Cardiac fibroblast (primary cell): Measurements from ENCODE around the gene GRID2.

Experiments
- DNase-seq, 2 donors: peaks; one replicate each; pipeline versions ENCODE4 v3.0.0 to v3.0.0-alpha.2; 2010; ENCODE audit warnings: low read depth in 2 of 2
- H3K4me3 ChIP-seq, 2 donors: replicated peaks in 1 of 2; 1 replicate in 1 of 2; 2 replicates in 1 of 2; pipeline ENCODE4 v1.5.1; 2011; ENCODE audit warnings: low read depth in 2 of 2, low read length in 2 of 2, mild to moderate bottlenecking in 2 of 2, moderate library complexity in 1 of 2
- CTCF ChIP-seq: IDR thresholded peaks from one replicate; pipeline ENCODE4 v1.5.1; 2011; ENCODE audit warnings: low read depth, mild to moderate bottlenecking, low read length, inconsistent platforms

GRID2 gene

GRCh38 chr4:92969650-92970379, 666.0 kb downstream of the GRID2 start:
- H3K4me3 ChIP-seq: no peak overlapping the region
- peak; percentile 86 to 87 for DNase-seq
- TF ChIP-seq CTCF: no peak

DNA sequence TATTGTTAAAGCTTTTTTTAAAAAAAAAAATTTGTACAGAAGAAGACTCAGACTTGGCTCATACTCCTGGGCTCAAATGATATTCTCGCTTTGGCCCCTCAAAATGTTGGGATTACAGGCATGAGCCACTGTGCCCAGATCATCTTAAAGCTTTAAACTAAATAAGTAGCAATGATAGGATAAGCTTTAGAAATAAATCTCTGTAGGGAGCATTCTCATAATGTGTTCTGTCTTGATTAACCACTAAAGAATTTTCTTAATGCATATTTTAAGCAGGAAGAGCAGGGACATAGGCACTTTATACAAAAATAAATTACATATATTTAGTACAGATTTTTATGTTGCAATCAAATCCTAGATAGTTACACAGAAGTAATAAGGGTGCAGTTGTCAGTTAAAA, 667.2 kb downstream of the GRID2 start:
- no peak for TF ChIP-seq CTCF
- no peak overlapping the region for H3K4me3 ChIP-seq
- no peak for DNase-seq

DNA sequence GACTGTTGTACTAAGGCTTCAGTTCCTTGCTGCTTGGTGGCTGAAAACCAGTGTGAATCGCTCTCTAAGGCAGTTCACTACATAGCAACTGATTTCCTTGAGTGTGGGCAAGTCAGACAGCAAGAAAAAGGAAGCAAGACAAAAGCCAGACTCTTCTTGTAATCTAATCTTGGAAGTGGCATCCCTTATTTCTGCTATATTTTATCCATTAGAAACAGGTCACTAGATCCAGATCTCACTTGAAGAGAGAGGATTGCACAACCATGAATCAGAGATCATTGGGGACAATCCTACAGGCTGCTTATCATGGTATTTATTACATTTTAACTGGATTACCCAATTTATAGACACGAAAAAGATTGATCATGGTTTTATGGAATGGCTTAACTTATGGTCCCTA, 684.5 kb downstream of the GRID2 start:
- DNase-seq: no peak
- no peak overlapping the region for H3K4me3 ChIP-seq
- TF ChIP-seq CTCF: no peak

GRCh38 chr4:92992758-92993157, 689.0 kb downstream of the GRID2 start:
- TF ChIP-seq CTCF: no peak
- H3K4me3 ChIP-seq: no peak overlapping the region
- no peak for DNase-seq

DNA sequence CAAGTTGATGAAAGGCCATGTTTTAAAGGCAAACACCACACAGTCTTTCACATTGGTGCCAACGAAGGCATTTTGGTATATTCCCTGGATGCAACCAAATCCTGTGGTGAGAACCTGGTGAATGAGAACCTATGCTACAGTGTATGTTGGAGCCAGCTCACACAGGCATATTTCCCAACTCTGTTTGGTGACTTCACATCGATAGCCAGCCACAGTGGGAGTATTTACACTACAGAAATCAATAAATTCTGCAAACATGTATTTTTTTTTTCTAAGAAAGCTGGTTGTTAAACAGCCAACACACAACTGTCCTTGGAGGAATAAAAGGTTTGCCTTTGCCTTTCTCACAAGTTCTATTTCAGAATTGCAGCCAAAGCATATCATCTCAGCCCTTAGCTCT, 691.0 kb downstream of the GRID2 start:
- no peak overlapping the region for H3K4me3 ChIP-seq
- no peak for DNase-seq
- TF ChIP-seq CTCF: no peak

GRCh38 chr4:92996533-92996932, 692.8 kb downstream of the GRID2 start:
- no peak overlapping the region for H3K4me3 ChIP-seq
- DNase-seq: no peak
- TF ChIP-seq CTCF: no peak

DNA sequence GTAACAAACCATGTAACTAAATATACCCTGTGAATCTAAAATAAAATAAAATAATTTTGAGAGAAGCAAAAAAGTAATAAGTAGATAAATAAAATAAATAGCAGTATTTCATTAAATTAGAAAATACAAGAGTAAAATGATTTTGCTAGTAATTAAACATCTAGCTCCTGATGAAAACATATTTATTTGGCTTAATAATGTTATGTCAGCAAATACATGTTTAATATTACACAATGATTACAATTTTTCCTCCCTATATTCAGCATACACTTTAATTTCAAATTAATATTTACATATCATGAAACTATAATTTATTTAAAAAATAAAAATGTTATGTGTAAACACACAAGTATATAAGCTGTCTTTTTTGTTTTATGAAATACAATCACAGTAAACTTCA, 697.1 kb downstream of the GRID2 start:
- H3K4me3 ChIP-seq: no peak overlapping the region
- DNase-seq: no peak
- TF ChIP-seq CTCF: no peak
